Measurements from ENCODE around the gene DSTYK. TPM values are rescaled to one million over a fixed set of nuclear protein-coding genes. Genes with fewer than 3 reads are reported as not detected.

The DSTYK gene
- total RNA-seq, 1 experiment from 2014 or later: 11.3 TPM

DNA sequence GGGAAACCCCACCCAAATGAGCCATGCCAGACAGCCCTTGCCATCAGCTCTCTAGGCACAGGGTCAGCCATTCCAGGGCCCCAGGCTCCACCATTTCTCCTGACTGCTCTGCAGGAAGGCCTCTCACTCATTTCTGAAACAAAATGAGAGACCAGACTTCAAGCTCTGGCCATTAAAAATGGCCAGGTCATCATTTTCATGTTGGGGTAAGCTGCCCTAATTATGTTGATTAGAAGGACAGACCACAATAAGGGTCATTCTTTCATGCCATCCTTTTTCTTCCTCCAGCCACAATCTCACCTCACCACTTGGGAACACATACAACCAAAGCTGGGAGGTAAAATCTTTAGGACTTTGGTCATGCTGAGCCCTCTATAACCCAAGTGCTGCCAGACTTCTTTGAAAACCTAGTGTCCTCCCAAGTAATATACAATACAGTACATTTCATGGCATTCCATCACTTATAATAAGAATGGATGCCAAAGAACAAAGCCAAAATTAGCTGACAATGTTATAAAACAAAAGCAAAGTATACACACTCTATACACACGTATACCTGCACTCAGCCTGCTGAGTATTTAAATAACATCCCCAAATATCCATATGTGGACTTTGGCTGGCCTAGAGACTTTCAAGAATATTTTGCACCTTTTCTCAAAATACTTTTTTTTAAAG is 67.3 kb downstream of the DSTYK start:
- BruUV-seq (replicated peaks): no TSS peak
- Histone ChIP-seq H3K4me3 (ENCODE audit: low read depth in 2 of 2, low read length in 2 of 2) (no peak overlapping the region), H3K27ac (ENCODE audit: low read length) (no peak overlapping the region), H3K36me3 (ENCODE audit: control insufficient read depth, insufficient read depth, low read length) (no peaks in the 10 kb centered on the region), H3K27me3 (ENCODE audit: control insufficient read depth, insufficient read depth, low read length) (no peaks in the 10 kb centered on the region), H3K4me1 (ENCODE audit: control insufficient read depth, insufficient read depth, low read length) (0 out of 2 replicates have a peak, but pooled peaks cover 3% of the 10 kb centered on the region), H3K9me3 (ENCODE audit: control insufficient read depth, insufficient read depth, low read depth, low read length) (no peaks in the 10 kb centered on the region)
- DNase-seq (ENCODE audit: low read depth, low spot score): no peak
- ATAC-seq: no peak
- TF ChIP-seq REST (IDR thresholded peaks at IDR 0.05; ENCODE audit: insufficient read depth in 1 of 2, low read depth in 2 of 2, low read length in 1 of 2) (no peak), SIN3A (IDR thresholded peaks at IDR 0.05; ENCODE audit: borderline replicate concordance, insufficient read depth, low read depth, low read length) (no peak), POLR2AphosphoS5 (IDR thresholded peaks at IDR 0.05; ENCODE audit: low read depth, low read length) (no peak), TCF7L2 (IDR thresholded peaks at IDR 0.05; ENCODE audit: low read depth, low read length) (no peak)
- TF ChIP-seq, protein P1, sequence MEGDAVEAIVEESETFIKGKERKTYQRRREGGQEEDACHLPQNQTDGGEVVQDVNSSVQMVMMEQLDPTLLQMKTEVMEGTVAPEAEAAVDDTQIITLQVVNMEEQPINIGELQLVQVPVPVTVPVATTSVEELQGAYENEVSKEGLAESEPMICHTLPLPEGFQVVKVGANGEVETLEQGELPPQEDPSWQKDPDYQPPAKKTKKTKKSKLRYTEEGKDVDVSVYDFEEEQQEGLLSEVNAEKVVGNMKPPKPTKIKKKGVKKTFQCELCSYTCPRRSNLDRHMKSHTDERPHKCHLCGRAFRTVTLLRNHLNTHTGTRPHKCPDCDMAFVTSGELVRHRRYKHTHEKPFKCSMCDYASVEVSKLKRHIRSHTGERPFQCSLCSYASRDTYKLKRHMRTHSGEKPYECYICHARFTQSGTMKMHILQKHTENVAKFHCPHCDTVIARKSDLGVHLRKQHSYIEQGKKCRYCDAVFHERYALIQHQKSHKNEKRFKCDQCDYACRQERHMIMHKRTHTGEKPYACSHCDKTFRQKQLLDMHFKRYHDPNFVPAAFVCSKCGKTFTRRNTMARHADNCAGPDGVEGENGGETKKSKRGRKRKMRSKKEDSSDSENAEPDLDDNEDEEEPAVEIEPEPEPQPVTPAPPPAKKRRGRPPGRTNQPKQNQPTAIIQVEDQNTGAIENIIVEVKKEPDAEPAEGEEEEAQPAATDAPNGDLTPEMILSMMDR (IDR thresholded peaks at IDR 0.05): no peak
- intact Hi-C loops (cut with micrococcal nuclease; ENCODE audit: unreplicated experiment): loop anchor here (5.0 kb wide), 1 partner anchor 157 kb away; no protein-coding TSS in a partner anchor
- POLR2A ChIA-PET: no interaction called here
- in situ Hi-C loops (cut with HindIII; ENCODE audit: low pct_unique_long_range_greater_than_20kb, low sequenced_read_pairs): no loop called here
- CTCF ChIA-PET: no interaction called here

GRCh38 chr1:205142102-205142469 is 69.4 kb downstream of the DSTYK start:
- ChIA-PET CTCF (interaction anchor here (1.0 kb wide), 1 partner anchor 88 kb away, joined by 3 read pairs; no protein-coding TSS in a partner anchor), POLR2A (no interaction called here)
- TF ChIP-seq REST (IDR thresholded peaks at IDR 0.05; ENCODE audit: insufficient read depth in 1 of 2, low read depth in 2 of 2, low read length in 1 of 2) (no peak), TCF7L2 (IDR thresholded peaks at IDR 0.05; ENCODE audit: low read depth, low read length) (no peak), POLR2AphosphoS5 (IDR thresholded peaks at IDR 0.05; ENCODE audit: low read depth, low read length) (no peak), SIN3A (IDR thresholded peaks at IDR 0.05; ENCODE audit: borderline replicate concordance, insufficient read depth, low read depth, low read length) (no peak)
- TF ChIP-seq, protein P1 (IDR thresholded peaks at IDR 0.05): no peak
- no TSS peak for BruUV-seq (replicated peaks)
- no peaks in the 10 kb centered on the region for H3K27me3 ChIP-seq (ENCODE audit: control insufficient read depth, insufficient read depth, low read length)
- ATAC-seq (peak; percentile 42), DNase-seq (ENCODE audit: low read depth, low spot score) (no peak)
- intact Hi-C loops (cut with micrococcal nuclease; ENCODE audit: unreplicated experiment): loop anchor here (5.0 kb wide), 1 partner anchor 155 kb away; no protein-coding TSS in a partner anchor
- no peak overlapping the region for H3K4me3 ChIP-seq (ENCODE audit: low read depth in 2 of 2, low read length in 2 of 2)
- no peaks in the 10 kb centered on the region for H3K36me3 ChIP-seq (ENCODE audit: control insufficient read depth, insufficient read depth, low read length)
- H3K27ac ChIP-seq (ENCODE audit: low read length): no peak overlapping the region
- H3K4me1 ChIP-seq (ENCODE audit: control insufficient read depth, insufficient read depth, low read length): 0 out of 2 replicates have a peak, but pooled peaks cover 3% of the 10 kb centered on the region
- in situ Hi-C loops (cut with HindIII; ENCODE audit: low pct_unique_long_range_greater_than_20kb, low sequenced_read_pairs): no loop called here
- no peaks in the 10 kb centered on the region for H3K9me3 ChIP-seq (ENCODE audit: control insufficient read depth, insufficient read depth, low read depth, low read length)
